MM.1S (cell line): ENCODE measurements around the gene CYP46A1.

ENCODE experiments used
- EZH2 ChIP-seq: fragments of 300-600 bp; sonication (generic); optimal IDR thresholded peaks from 2 replicates; pipeline ENCODE3; 2017; ENCODE audit warnings: low read depth, mild to moderate bottlenecking, antibody characterized with exemption, low read length, mixed read lengths
- EZH2phosphoT487 ChIP-seq: fragments of 300-600 bp; sonication (generic); IDR thresholded peaks from 2 replicates; pipeline ENCODE4 v1.6.1; 2018; ENCODE audit warnings: antibody characterized with exemption, low read length
- TF ChIP-seq, protein P1 (sequence below): fragments of 300-600 bp; sonication (generic); IDR thresholded peaks from 2 replicates; pipeline ENCODE4 v1.5.1; 2016; ENCODE audit warnings: antibody characterized with exemption, low read length, mixed read lengths

DNA sequence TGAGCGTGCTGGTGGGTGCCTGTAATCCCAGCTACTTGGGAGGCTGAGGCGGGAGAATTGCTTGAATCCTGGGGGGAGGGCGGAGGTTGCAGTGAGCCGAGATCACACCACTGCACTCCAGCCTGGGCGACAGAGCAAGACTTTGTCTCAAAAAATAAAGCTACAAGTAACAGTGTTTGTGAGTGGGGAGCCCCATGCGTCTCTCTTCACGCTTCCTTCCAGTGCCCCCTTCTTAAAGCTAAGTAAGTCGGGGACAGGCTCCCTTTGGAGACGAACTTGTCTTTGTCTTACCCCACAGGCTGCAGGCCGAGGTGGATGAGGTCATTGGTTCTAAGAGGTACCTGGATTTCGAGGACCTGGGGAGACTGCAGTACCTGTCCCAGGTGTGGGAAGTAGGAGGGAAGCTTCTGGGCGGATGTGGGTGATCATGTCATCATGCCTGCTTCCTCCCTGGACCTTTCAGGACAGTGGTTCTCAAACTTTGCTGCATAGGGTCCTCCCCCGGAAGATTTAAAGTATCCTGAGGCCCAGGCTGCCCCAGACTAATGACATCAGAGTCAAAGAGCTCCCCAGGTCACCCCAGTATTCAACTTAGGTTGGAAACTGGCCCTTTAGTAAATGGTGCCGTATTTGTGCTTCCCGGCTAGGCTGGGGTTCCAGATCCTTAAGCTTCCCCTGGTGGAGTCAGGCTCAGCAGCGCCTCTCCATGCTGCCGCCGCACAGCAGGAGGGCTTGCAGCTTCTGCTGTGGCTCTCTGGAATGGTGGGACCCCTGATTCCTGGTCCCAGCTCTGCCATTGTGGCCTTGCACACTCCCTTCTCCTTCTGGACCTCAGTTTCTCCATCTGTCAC, 37.1 kb downstream of the CYP46A1 start:
- TF ChIP-seq, protein P1, sequence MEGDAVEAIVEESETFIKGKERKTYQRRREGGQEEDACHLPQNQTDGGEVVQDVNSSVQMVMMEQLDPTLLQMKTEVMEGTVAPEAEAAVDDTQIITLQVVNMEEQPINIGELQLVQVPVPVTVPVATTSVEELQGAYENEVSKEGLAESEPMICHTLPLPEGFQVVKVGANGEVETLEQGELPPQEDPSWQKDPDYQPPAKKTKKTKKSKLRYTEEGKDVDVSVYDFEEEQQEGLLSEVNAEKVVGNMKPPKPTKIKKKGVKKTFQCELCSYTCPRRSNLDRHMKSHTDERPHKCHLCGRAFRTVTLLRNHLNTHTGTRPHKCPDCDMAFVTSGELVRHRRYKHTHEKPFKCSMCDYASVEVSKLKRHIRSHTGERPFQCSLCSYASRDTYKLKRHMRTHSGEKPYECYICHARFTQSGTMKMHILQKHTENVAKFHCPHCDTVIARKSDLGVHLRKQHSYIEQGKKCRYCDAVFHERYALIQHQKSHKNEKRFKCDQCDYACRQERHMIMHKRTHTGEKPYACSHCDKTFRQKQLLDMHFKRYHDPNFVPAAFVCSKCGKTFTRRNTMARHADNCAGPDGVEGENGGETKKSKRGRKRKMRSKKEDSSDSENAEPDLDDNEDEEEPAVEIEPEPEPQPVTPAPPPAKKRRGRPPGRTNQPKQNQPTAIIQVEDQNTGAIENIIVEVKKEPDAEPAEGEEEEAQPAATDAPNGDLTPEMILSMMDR = no peak
- TF ChIP-seq EZH2 (no peak), EZH2phosphoT487 (no peak)
